ENCODE results near the gene PPA2.

GRCh38 chr4:105470766-105471165, 3.1 kb downstream of the PPA2 start:
- TF ChIP-seq CTCF (IDR thresholded peaks at IDR 0.05) (no peak), POLR2A (IDR thresholded peaks at IDR 0.05) (no peak), POLR2AphosphoS5 (IDR thresholded peaks at IDR 0.05) (no peak), EP300 (IDR thresholded peaks at IDR 0.05) (no peak)

Measured in suprapubic skin (tissue), 4 donors.